NK-92 (cell line): ENCODE results near the gene MROH8.

Experiments used
- DNase-seq: peaks from one replicate; lab custom pipeline; 2025; ENCODE audit not compliant: unreplicated experiment; lab: John Stamatoyannopoulos, UW

Gene MROH8

GRCh38 chr20:37178839-37179682, at the start of gene MROH8, which contains the start of gene RPN2:
TSS of gene MROH8 (minus strand) at chr20:37179548.
TSS of gene RPN2 (plus strand) at chr20:37179330. CDS start at chr20:37179357, 27 bp downstream.
- DNase-seq: peak; percentile 53

DNA sequence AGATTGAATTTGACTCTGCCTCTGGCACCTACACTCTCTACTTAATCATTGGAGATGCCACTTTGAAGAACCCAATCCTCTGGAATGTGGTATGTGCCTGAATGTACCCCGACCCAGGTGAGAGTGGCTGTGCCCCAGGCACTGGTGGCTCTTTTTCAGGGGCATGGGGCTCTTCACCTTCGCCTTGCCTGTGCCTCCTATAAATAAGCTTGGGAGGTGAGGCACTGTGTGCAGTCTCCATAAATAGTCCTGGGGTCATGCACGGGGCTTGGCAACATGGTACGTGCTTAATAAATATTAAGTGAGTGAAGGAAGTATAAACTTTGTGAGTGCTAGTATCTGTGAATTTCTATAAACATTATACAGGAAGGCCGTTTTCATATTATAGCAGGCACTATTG, 49.3 kb upstream of the MROH8 start:
- DNase-seq: no peak

- DNase-seq: no peak
Observed at GRCh38 chr20:37228082-37228481, 48.7 kb upstream of the MROH8 start.

- DNase-seq: no peak
Observed at GRCh38 chr20:37226889-37227288, 47.5 kb upstream of the MROH8 start.

- no peak for DNase-seq
Observed at GRCh38 chr20:37225146-37225545, 45.8 kb upstream of the MROH8 start.

DNA sequence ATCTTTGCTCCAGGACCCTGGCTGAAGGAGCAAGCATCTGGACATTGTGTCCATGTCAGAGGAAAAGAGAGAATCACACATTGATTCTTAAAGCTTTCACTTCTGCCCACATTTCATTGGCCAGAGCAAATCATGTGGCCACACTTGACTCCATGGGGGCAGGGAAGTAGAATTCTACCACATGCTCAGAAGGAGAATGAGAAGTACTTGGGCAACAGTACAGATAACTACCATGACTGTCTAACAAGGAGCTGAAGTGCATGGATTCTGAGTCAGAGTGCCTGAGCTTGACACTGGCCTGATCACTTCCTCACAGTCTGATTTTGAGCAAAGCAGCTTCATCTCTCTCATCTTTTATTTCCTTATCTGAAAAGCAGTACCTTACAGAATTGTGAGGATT, 43.7 kb upstream of the MROH8 start:
- no peak for DNase-seq

- no peak for DNase-seq
Observed at GRCh38 chr20:37222086-37222485, 42.7 kb upstream of the MROH8 start.

DNA sequence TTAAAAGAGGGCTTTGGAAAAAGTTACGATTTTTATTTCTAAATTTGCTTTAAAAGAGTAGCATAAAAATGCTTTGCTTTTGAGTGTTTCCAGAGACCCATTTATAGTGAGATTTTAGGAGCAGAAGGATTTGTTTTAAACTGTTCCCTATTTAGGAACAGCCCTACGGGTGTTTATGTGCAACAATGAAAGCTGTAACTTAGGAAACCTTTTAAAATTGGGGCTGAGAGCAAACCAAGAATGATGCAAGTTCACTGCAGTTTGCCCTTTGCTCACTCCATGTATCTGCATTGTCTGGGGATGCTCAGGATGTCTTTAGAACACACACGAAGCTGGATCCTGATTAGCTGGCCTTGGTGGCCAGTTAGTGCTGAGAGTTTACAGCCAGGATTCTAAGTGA, 41.4 kb upstream of the MROH8 start:
- DNase-seq: no peak

GRCh38 chr20:37219751-37220668, 40.7 kb upstream of the MROH8 start:
- DNase-seq: no peak

- no peak for DNase-seq
Observed at GRCh38 chr20:37218976-37219375, 39.6 kb upstream of the MROH8 start.

DNA sequence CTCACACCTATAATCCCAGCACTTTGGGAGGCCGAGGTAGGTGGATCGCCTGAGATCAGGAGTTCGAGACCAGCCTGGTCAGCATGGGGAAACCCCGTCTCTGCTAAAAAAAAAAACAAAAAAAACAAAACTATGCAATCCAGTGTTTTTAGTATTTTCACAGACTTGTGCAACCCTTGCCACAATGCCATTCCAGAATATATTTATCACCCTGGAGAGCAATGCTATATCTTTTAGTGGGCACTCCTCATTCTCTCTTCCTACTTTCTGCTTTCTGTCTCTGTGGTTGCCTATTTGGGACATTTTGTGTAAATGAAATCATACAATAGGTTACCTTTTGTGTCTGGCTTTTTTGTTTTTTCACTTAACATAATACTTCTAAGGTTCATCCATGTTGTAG, 39.1 kb upstream of the MROH8 start:
- DNase-seq: no peak

DNA sequence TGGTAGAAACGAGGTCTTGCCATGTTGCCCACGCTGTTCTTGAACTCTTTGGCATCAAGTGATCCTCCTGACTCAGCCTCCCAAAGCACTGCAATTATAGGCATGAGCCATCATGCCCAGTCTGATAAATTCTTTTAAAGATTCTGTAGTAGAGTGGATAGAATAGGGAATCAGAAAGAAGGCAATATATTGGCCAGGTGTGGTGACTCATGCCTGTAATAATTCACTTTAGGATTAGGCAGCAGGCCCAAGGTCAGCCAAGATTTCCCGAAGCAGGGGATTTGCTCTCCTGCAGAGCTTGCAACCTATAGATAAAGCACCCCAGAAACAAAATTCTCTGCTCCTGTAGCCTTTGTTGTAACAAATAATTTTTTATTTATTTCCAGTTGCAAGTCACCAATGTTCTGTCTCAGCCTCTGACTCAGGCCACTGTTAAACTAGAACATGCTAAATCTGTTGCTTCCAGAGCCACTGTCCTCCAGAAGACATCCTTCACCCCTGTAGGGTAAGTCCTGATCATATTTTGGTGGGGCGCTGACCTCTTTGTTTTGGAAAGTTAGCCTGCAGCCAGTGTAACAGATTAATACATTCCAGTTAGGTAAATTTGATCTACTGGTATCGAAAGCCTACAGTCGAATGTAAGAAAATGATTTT, 30.4 kb upstream of the MROH8 start:
- DNase-seq: no peak

- no peak for DNase-seq
Observed at GRCh38 chr20:37209193-37209592, 29.8 kb upstream of the MROH8 start.

GRCh38 chr20:37207171-37207570, 27.8 kb upstream of the MROH8 start:
- DNase-seq: no peak

DNA sequence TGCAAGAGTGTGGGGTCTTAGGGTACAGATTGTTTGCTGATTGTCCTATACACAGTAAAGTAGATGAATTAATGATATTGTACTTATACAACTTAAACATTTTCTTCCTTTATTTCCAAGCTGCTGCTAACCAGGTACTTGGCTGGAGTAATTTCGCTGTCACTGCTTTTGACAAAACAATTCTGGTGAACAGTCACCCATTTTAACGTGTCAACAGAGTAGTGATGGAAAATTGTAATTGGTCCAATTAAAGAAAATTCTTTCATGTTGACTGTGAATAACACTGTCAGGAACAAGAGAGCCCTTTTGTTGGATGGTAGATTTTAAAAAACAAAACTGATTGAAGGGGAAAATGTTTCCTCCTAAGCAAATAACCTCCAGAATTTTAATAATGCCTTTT, 26.4 kb upstream of the MROH8 start:
- no peak for DNase-seq

GRCh38 chr20:37205130-37205529, 25.8 kb upstream of the MROH8 start:
- DNase-seq: no peak

- no peak for DNase-seq
Observed at GRCh38 chr20:37204056-37204455, 24.7 kb upstream of the MROH8 start.

DNA sequence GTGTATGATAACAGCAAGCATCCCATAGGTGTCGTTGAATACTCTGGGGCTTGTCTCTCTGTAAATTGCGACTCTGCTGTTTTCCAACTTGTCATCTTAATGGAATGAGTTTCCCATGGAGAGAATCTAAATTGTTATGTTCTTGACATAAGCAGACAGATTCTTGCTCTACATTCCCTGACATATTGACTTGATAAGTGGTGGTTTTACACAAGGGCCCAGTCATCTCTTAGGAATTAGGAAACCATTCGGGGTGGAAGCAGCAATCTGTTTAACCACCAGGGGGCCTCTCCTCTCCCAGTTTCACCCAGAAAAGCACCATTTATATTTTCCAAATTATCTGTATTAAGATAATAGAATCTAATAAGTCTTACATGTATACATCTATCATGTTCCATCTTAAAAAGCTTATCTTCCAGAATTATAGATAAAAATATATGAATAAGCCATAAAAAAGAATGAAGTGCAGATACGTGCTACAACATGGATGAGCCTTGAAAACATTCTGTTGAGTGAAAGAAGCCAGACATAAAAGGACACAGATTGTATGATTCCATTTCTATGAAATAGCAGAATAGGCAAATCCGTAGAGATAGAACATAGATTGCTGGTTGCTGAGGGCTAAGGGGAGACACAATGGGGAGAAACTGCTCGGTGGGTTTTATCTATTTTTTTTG, 23.1 kb upstream of the MROH8 start:
- DNase-seq: no peak

- no peak for DNase-seq
Observed at GRCh38 chr20:37201827-37202162, 22.4 kb upstream of the MROH8 start.

- no peak for DNase-seq
Observed at GRCh38 chr20:37200926-37201826, 21.8 kb upstream of the MROH8 start.
